Activated naive CD4-positive, alpha-beta T cell (primary cell): ENCODE measurements around the gene KLC1.

Experiments used
- DNase-seq, 4 experiments: peaks; one replicate each; lab custom pipeline; 2025; lab: John Stamatoyannopoulos, UW

Gene KLC1

GRCh38 chr14:103716899-103717411, 87.9 kb downstream of the KLC1 start:
- no peak for DNase-seq

- DNase-seq, result no peak
Observed at GRCh38 chr14:103718572-103718971, 89.6 kb downstream of the KLC1 start.

GRCh38 chr14:103719751-103720150, 90.7 kb downstream of the KLC1 start:
- DNase-seq, result no peak

- DNase-seq, result no peak
Observed at GRCh38 chr14:103721334-103722120, 92.5 kb downstream of the KLC1 start.

GRCh38 chr14:103723748-103724081, 94.7 kb downstream of the KLC1 start:
- DNase-seq, result no peak

- DNase-seq, result no peak
Observed at GRCh38 chr14:103724116-103724515, 95.1 kb downstream of the KLC1 start.

GRCh38 chr14:103725001-103725682, 96.1 kb downstream of the KLC1 start:
- no peak for DNase-seq

- no peak for DNase-seq
Observed at GRCh38 chr14:103725739-103726395, 96.9 kb downstream of the KLC1 start.

GRCh38 chr14:103726474-103726873, 97.5 kb downstream of the KLC1 start:
- no peak for DNase-seq

GRCh38 chr14:103727313-103727980, 98.4 kb downstream of the KLC1 start:
- no peak for DNase-seq

- DNase-seq, result no peak
Observed at GRCh38 chr14:103728141-103728540, 99.1 kb downstream of the KLC1 start.

GRCh38 chr14:103728721-103729120, 99.7 kb downstream of the KLC1 start:
- DNase-seq, result no peak

GRCh38 chr14:103729496-103730448, 100.8 kb downstream of the KLC1 start:
- no peak for DNase-seq

GRCh38 chr14:103730490-103731035, 101.6 kb downstream of the KLC1 start:
- no peak for DNase-seq

- no peak for DNase-seq
Observed at GRCh38 chr14:103731481-103731880, 102.5 kb downstream of the KLC1 start.

- DNase-seq, result no peak
Observed at GRCh38 chr14:103731916-103732867, 103.2 kb downstream of the KLC1 start.

- no peak for DNase-seq
Observed at GRCh38 chr14:103732868-103733620, 104.0 kb downstream of the KLC1 start.

- DNase-seq, result no peak
Observed at GRCh38 chr14:103733651-103734050, 104.6 kb downstream of the KLC1 start.
